Measurements from ENCODE around the gene NELL2. TPM values are rescaled to one million over a fixed set of nuclear protein-coding genes. Genes with fewer than 3 reads are reported as not detected.
"Not testable (repeated sequence)": the region's sequence is repeated elsewhere in the genome, so short reads cannot be mapped to it uniquely, and the experiment has no call there.

Gene NELL2
- total RNA-seq, 2 experiments from 2014 or later: 10.1 to 10.5 TPM

GRCh38 chr12:44694017-44694416, 182.1 kb downstream of the NELL2 start:
- POLR2A ChIA-PET: no interaction called here
- no peak for DNase-seq
- H3K27me3 Mint-ChIP-seq: no peaks in the 10 kb centered on the region
- no peaks in the 10 kb centered on the region for H3K9me3 Mint-ChIP-seq
- H3K27ac Mint-ChIP-seq: no peak overlapping the region
- no peaks in the 10 kb centered on the region for H3K4me1 Mint-ChIP-seq
- CTCF ChIA-PET: no interaction called here
- H3K36me3 Mint-ChIP-seq (ENCODE audit: low read depth): peaks cover 2% of the 10 kb centered on the region
- H3K4me3 Mint-ChIP-seq: no peak overlapping the region

- ChIA-PET CTCF (no interaction called here), POLR2A (no interaction called here)
- no peaks in the 10 kb centered on the region for H3K4me1 Mint-ChIP-seq
- no peak overlapping the region for H3K4me3 Mint-ChIP-seq
- no peak overlapping the region for H3K27ac Mint-ChIP-seq
- no peaks in the 10 kb centered on the region for H3K27me3 Mint-ChIP-seq
- no peak for DNase-seq
- peaks cover 2% of the 10 kb centered on the region for H3K36me3 Mint-ChIP-seq (ENCODE audit: low read depth)
- H3K9me3 Mint-ChIP-seq: peaks cover 3% of the 10 kb centered on the region
Measured at GRCh38 chr12:44689587-44689986, 186.5 kb downstream of the NELL2 start.

GRCh38 chr12:44686821-44687432, 189.2 kb downstream of the NELL2 start:
- H3K27ac Mint-ChIP-seq; CTCF ChIA-PET; POLR2A ChIA-PET; H3K9me3 Mint-ChIP-seq; H3K36me3 Mint-ChIP-seq (ENCODE audit: low read depth); DNase-seq; H3K4me1 Mint-ChIP-seq; H3K4me3 Mint-ChIP-seq; H3K27me3 Mint-ChIP-seq: not testable (repeated sequence)

- ChIA-PET CTCF (no interaction called here), POLR2A (no interaction called here)
Measured at GRCh38 chr12:44677724-44678123, 198.4 kb downstream of the NELL2 start.

GRCh38 chr12:44674875-44675274, 201.2 kb downstream of the NELL2 start:
- POLR2A ChIA-PET: no interaction called here
- DNase-seq: no peak
- Mint-ChIP-seq H3K27ac (no peak overlapping the region), H3K4me1 (no peaks in the 10 kb centered on the region), H3K36me3 (ENCODE audit: low read depth) (no peaks in the 10 kb centered on the region), H3K4me3 (no peak overlapping the region), H3K9me3 (peaks cover under 1% of the 10 kb centered on the region), H3K27me3 (no peaks in the 10 kb centered on the region)
- CTCF ChIA-PET: interaction anchor here (0.7 kb wide), 1 partner anchor 22 kb away, joined by 3 read pairs; no protein-coding TSS in a partner anchor

More at GRCh38 chr12:44677724-44678123, 198.4 kb downstream of the NELL2 start:
- H3K9me3 Mint-ChIP-seq: no peaks in the 10 kb centered on the region
- no peaks in the 10 kb centered on the region for H3K36me3 Mint-ChIP-seq (ENCODE audit: low read depth)
- no peaks in the 10 kb centered on the region for H3K27me3 Mint-ChIP-seq
- no peak overlapping the region for H3K27ac Mint-ChIP-seq
- H3K4me3 Mint-ChIP-seq: no peak overlapping the region
- no peak for DNase-seq
- no peaks in the 10 kb centered on the region for H3K4me1 Mint-ChIP-seq

GRCh38 chr12:44673811-44674210, 202.3 kb downstream of the NELL2 start:
- Mint-ChIP-seq H3K9me3 (peaks cover 9% of the 10 kb centered on the region), H3K27me3 (no peaks in the 10 kb centered on the region), H3K36me3 (ENCODE audit: low read depth) (no peaks in the 10 kb centered on the region), H3K4me3 (no peak overlapping the region), H3K4me1 (no peaks in the 10 kb centered on the region), H3K27ac (no peak overlapping the region)
- DNase-seq: no peak
- ChIA-PET POLR2A (no interaction called here), CTCF (interaction anchor here (0.5 kb wide), 1 partner anchor 168 kb away, joined by 3 read pairs; no protein-coding TSS in a partner anchor)

GRCh38 chr12:44672042-44672441, 204.1 kb downstream of the NELL2 start:
- H3K27me3 Mint-ChIP-seq: no peaks in the 10 kb centered on the region
- peaks cover 10% of the 10 kb centered on the region for H3K9me3 Mint-ChIP-seq
- no peaks in the 10 kb centered on the region for H3K4me1 Mint-ChIP-seq
- ChIA-PET CTCF (no interaction called here), POLR2A (no interaction called here)
- no peaks in the 10 kb centered on the region for H3K36me3 Mint-ChIP-seq (ENCODE audit: low read depth)
- H3K4me3 Mint-ChIP-seq: no peak overlapping the region
- DNase-seq: no peak
- no peak overlapping the region for H3K27ac Mint-ChIP-seq

- Mint-ChIP-seq H3K4me1 (no peaks in the 10 kb centered on the region), H3K9me3 (peaks cover 12% of the 10 kb centered on the region), H3K4me3 (no peak overlapping the region), H3K36me3 (ENCODE audit: low read depth) (no peaks in the 10 kb centered on the region), H3K27ac (no peak overlapping the region), H3K27me3 (no peaks in the 10 kb centered on the region)
- ChIA-PET POLR2A (no interaction called here), CTCF (no interaction called here)
- DNase-seq: no peak
Measured at GRCh38 chr12:44668443-44668842, 207.7 kb downstream of the NELL2 start.

- DNase-seq: no peak
- no peak overlapping the region for H3K27ac Mint-ChIP-seq
- no peaks in the 10 kb centered on the region for H3K4me1 Mint-ChIP-seq
- H3K4me3 Mint-ChIP-seq: no peak overlapping the region
- no peaks in the 10 kb centered on the region for H3K27me3 Mint-ChIP-seq
- peaks cover 12% of the 10 kb centered on the region for H3K9me3 Mint-ChIP-seq
- POLR2A ChIA-PET: no interaction called here
- CTCF ChIA-PET: no interaction called here
- no peaks in the 10 kb centered on the region for H3K36me3 Mint-ChIP-seq (ENCODE audit: low read depth)
Measured at GRCh38 chr12:44667461-44667860, 208.7 kb downstream of the NELL2 start.

- Mint-ChIP-seq H3K36me3 (ENCODE audit: low read depth) (no peaks in the 10 kb centered on the region), H3K4me1 (no peaks in the 10 kb centered on the region), H3K27ac (no peak overlapping the region), H3K4me3 (no peak overlapping the region), H3K9me3 (peaks cover 6% of the 10 kb centered on the region), H3K27me3 (no peaks in the 10 kb centered on the region)
- CTCF ChIA-PET: no interaction called here
- POLR2A ChIA-PET: no interaction called here
- no peak for DNase-seq
Measured at GRCh38 chr12:44663291-44663690, 212.8 kb downstream of the NELL2 start.

- Mint-ChIP-seq H3K4me3 (no peak overlapping the region), H3K36me3 (ENCODE audit: low read depth) (no peaks in the 10 kb centered on the region), H3K9me3 (peaks cover 3% of the 10 kb centered on the region), H3K27me3 (no peaks in the 10 kb centered on the region), H3K27ac (no peak overlapping the region), H3K4me1 (no peaks in the 10 kb centered on the region)
- ChIA-PET POLR2A (no interaction called here), CTCF (no interaction called here)
- DNase-seq: no peak
Measured at GRCh38 chr12:44655846-44656245, 220.3 kb downstream of the NELL2 start.

- Mint-ChIP-seq H3K9me3 (peaks cover 3% of the 10 kb centered on the region), H3K27me3 (no peaks in the 10 kb centered on the region), H3K4me1 (no peaks in the 10 kb centered on the region), H3K4me3 (no peak overlapping the region), H3K36me3 (ENCODE audit: low read depth) (no peaks in the 10 kb centered on the region), H3K27ac (no peak overlapping the region)
- no peak for DNase-seq
- ChIA-PET CTCF (no interaction called here), POLR2A (no interaction called here)
Measured at GRCh38 chr12:44654646-44655639, 221.2 kb downstream of the NELL2 start.

- DNase-seq: no peak
- CTCF ChIA-PET: no interaction called here
- H3K27me3 Mint-ChIP-seq: no peaks in the 10 kb centered on the region
- H3K4me1 Mint-ChIP-seq: no peaks in the 10 kb centered on the region
- H3K36me3 Mint-ChIP-seq (ENCODE audit: low read depth): no peaks in the 10 kb centered on the region
- H3K27ac Mint-ChIP-seq: no peak overlapping the region
- H3K4me3 Mint-ChIP-seq: no peak overlapping the region
- POLR2A ChIA-PET: no interaction called here
- peaks cover 3% of the 10 kb centered on the region for H3K9me3 Mint-ChIP-seq
Measured at GRCh38 chr12:44653861-44654527, 222.1 kb downstream of the NELL2 start.
